RPMI7951 (cell line): ENCODE measurements around the gene CYBA. TPM values are rescaled to one million over a fixed set of nuclear protein-coding genes. Genes with fewer than 3 reads are reported as not detected.

Experiments
- DNase-seq: peaks from one replicate; pipeline ENCODE4 v3.0.0-alpha.2; 2012; ENCODE audit warnings: low read depth
- total RNA-seq: library from RNA; depleted of rRNA; stranded (reverse); fragments of >200 nt; shearing (Covaris generic); gene quantifications from 2 replicates; pipeline ENCODE4 v1.2.3, GENCODE V29; 2014

CYBA gene
- total RNA-seq, 1 experiment from 2014 or later = 30.9 TPM

DNA sequence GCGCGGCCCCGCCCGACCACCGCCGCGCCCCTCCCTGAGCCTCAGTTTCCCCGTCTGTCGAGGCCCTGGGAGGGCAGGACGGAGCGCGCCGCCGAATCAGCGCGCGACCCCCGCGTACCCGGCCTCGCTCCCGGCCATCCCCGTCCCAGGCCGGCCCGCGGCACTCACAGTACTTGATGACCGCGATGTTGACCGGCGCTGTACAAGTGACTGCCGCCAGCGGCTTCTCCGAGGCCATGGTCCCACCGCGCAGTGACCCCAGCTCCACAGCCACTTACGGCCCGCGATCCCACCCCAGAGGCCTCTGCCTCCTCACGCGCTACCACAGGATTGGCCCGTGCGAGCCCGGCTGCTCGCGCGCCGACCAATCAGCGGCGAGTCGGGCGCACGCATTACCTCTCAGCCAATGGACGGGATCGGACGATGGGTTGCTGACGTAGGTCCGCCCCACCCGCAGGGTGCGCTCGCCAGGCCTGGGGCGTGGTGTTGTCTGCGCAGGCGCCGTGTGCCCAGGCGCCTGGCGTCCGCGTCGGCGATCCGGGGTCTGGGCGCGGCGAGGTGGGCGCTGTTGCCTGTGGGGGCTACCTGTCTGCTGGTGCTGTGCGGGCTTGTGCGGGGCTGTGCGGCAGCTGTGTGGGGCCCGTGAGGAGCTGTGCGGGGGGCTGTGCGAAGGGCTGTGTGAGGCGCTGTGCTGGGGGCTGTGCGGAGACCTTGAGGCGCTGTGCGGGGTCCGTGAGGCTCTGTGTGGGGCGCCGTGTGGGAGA, 12.2 kb upstream of the CYBA start, which contains the start of gene MVD:
MVD (minus strand) TSS at position 249 of the 764 bp plus-strand sequence; CDS start at position 238, 11 bp downstream.
- DNase-seq = peak; percentile 97

DNA sequence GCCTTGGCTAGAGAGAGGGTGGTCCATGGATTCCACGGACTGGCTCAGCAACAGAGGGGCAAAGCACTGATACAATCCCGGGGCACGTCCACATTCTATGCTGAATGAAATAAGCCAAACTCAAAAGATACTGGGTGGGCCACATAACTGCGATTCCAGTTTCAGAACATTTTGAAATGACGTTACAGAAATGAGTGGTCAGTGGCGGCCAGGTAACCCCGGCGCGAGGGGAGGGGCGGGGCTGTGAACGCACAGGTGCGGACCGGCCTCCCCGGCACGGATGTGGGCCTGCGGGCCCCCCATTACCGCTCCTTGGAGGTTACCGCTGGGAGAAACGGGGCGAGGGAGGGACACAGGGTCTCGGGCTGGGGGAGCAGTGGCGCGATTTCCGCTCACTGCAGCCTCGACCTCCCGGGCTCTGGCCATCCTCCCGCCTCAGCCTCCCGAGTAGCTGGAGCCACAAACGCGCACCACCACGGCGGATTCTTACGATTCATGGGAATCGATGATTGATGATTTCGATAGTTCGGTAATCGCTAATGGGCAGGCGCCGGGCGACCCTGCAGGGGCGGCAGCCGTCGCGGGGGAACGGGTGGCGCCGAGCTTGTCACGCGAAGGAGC, 11.5 kb upstream of the CYBA start:
- no peak for DNase-seq

DNA sequence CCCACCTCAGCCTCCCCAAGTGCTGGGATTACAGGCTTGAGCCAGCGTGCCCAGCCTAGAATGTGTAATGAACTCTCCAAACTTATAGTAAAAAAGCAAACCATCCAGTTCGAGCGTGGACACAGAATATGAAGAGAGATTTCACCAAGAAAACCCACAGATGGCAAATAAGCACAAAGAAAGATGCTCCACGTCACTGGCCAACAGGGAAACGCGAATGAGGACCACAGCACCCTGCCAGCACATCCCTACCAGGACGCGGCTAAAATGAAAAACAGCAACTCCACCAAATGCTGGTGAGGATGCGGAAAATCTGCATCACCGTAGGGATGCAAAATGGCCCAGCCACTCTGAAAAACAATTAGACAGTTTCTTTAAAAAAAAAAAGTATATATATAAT, 10.6 kb upstream of the CYBA start:
- DNase-seq = no peak

DNA sequence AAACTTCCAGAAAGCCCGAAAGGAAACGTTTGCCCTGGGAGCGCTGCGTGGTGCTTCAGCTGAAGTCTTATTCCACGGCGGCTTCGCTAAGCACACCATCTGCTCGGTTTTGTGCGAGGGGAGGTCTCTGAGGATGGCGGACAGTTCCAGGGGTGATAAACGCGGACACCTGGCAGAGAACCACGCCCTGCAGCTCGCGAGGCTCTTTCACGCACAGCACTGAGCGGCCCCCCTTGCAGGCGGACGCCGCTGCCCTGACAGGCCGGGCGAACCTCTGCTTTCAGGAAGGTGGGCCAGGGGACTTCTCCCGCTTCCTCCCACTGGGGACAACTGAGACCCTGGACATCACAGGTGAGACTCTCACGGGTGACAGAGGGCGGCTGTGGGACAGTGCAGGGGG, 8.3 kb upstream of the CYBA start:
- DNase-seq = no peak

DNA sequence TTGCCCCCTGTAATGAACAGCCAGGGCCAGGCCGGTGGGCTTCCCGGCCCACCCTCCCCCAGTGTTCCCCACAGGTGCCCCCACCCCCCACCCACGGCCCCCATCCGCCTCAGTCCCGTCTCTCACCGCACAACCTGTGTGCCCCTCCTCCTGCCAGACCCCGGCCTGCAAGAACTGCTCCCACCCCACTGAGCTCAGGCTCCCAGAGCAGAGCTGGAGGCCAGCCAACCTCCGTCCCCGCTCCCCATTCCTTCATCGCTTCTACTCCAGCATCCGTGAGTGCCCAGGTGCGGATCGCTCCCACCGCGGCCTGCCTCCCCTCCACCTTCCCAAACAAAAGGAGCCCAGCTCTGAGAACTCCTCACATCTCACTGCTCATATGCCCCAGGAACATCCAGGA, 7.9 kb upstream of the CYBA start:
- DNase-seq = no peak

- DNase-seq = no peak
Observed at GRCh38 chr16:88657371-88657770, 6.5 kb upstream of the CYBA start.

DNA sequence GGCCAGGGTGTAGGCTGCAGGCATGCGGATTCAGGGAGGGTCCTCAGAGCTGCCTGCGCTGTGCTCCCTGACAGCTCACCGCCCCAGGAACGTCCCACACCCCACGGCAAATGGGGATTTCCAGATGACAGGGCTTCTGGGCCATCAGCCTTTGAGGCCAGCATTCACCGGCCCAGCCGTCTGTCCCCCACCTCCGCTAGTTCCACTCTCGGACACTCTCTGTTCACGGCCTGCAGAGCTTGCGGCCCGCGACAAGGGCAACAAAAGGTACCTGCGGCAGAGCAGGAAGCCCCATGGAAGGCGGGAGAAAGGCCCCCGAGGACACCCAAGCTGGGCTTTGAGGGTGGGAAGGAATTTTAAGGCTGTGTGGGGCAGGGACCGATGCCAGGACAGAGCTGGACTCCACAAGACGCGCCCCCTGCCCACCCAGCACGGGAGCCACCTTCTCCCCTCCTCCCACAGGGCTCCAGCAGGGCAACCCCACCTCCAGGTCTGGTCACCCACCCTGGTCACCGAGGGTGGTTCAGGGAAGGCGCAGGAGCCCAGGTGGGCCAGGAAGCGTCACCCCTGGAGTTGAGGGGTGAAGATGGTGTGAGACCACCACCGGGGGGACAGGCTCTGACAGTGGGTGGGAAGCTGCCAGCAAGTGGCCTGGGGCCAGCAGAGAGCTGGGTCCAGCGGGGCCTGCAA, 5.6 kb upstream of the CYBA start:
- DNase-seq = no peak

GRCh38 chr16:88655733-88656281, 5.0 kb upstream of the CYBA start:
- DNase-seq = no peak

DNA sequence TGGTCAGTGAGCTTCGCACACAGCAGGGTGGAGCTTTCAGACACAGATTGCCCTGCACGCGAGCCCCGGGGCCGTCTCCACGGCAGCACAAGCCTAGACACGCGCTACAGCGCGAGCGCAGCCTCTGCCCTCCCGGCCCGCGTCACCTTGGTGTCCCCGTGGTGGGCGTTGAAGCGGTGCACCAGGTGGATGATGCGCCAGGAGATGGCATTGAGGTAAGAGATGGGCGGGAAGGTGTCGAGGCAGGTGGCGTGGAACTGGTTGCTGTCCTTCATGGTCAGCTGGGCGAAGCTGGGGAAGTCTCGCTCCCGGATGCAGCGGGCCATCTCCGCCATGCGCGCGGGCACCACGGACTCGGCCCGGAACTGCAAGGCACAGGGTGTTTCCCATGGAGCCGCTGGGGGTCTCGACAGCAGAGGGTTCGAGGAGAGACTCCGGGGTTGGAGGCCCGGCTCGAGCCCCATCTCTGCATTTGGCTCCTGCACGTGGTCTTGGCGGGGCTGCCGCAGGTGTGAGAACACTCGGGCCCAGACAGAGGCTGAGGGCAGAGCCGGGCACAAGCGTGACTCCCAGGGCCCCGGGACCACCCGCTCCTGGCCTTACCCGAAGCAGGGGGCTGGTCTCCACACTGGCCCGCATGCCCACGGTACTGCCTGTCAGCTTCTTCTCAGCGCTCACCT, 4.3 kb upstream of the CYBA start:
- no peak for DNase-seq

GRCh38 chr16:88654363-88655052, 3.7 kb upstream of the CYBA start:
- no peak for DNase-seq

DNA sequence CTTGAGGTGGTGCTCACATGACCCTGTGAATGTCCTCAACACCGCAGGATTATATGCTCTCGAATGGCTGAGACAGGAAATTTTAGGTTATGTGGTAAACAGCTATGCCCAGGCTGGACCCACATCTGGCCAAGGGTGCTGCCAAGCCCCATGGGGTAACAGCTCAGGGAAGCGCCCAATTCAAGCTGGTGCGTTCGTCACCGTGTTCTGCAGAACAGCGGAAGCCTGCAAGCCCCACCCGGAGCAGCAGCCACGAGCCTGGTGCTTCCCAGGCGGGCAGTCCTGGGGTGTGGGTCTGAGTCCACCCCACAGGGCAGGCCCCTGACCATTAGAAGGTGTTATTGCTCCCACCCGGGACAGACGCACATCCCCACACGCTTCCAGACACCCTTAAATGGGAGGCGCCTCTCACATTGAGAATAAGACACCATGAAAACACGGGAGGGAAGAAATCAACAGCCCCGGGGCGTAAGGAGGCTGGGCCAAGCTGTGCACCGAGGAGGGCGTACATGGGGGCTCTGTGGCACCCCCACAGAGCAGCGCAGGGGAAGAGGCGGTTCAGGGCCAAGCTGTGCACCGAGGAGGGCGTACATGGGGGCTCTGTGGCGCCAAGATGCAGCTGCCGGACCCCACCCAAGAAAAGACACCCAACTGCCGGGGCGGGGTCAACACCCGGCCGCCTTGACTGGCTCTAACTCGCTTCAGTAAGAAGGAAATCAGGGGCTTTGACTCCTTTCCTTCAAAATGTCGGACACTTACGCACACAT, 2.9 kb upstream of the CYBA start:
- no peak for DNase-seq

GRCh38 chr16:88653101-88653500, 2.2 kb upstream of the CYBA start:
- no peak for DNase-seq

GRCh38 chr16:88652762-88653063, 1.9 kb upstream of the CYBA start:
- DNase-seq = no peak

DNA sequence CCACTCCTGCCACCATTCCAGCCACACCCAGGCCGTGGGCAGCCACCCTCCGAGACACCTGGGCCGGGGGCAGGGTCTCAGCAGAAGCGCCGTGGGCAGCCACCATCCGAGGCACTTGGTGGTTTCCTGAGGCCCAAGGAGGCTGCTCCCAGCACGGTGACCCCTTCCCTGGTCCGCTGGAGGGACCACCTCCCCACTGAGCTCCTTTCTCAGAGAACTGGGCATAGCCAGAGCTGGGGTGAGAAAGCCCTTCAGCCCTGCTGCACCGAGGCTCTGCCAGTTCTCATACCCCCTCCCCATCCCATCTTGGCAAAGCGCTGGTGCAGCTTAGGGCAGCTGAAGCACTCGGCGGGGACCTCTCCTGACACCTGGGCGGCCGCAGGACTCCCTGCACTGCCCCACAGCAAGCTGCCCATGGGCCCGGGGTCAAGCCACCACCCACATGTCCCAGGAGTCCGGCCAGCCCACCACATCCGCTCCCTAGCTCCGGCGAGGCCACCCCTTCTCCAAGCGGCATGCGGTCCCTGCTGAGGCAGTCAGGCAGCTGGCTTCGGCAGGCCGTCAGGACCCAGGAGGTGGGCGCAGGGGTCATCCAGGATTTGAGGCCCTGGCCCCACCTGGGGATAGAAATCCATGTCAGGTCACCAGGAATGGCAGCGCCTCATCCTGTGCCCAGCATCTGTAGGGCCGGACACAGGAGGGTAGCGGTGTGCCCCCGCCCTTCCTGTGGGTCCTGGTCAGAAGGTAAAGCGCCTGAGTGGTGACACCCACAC, 1.3 kb upstream of the CYBA start:
- DNase-seq = no peak

DNA sequence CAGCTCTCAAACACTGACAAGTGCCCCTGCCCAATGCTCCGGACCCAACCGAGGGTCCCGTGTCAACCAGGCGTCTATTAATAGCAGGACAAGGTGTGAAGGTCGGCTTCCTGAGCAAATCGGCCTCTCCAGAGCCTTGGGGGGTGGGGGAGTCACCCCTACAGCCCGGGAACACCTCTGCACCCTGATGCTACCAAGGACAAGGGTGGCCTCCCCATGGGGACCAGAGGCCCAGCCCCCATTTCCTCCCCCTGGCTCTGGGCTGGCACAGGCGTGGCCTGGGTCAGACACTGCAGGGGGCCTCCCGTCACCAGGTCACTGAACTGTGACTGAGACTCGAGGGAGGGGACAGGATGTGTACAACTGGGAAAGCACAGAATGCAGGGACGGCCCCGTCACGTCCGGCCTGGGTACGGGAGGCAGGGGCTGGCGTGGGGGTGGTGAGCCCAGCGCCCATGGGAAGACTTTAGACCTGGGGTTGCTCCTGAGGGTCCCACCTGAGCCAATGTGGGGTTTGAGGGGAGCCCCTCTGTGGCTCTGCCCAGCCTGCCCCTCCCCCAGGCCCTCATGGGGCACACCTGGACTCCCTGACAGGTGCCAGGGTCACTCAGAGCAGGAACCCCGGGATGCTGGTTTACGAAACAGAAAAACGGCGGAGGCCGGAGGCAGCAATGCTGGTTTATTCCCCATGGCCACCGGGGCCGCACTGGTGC, 579 bp upstream of the CYBA start:
- DNase-seq = no peak

GRCh38 chr16:88649924-88650748, 717 bp downstream of the CYBA start:
- DNase-seq = no peak

- no peak for DNase-seq
Observed at GRCh38 chr16:88649195-88649923, 1.5 kb downstream of the CYBA start.
